Suprapubic skin (tissue), 3 donors: ENCODE data around the gene AGBL1.

Experiments used
- CTCF ChIP-seq, 2 donors: fragments of 200-600 bp in 1 of 2; fragments of 450-650 bp in 1 of 2; sonication (generic) in 1 of 2; IDR thresholded peaks; one replicate each; pipeline ENCODE4 v1.5.1; 2016 to 2019; ENCODE audit warnings: antibody characterized with exemption in 2 of 2, mild to moderate bottlenecking in 1 of 2, moderate library complexity in 1 of 2
- EP300 ChIP-seq: sonication (generic); formaldehyde crosslinking; IDR thresholded peaks from one replicate; pipeline ENCODE4 v1.6.1; 2017; ENCODE audit warnings: antibody characterized with exemption
- POLR2A ChIP-seq, 2 donors: fragments of 450-650 bp; IDR thresholded peaks; one replicate each; pipeline ENCODE4 v1.6.1; 2017; ENCODE audit warnings: antibody characterized with exemption in 2 of 2, mild to moderate bottlenecking in 2 of 2, moderate library complexity in 2 of 2

GRCh38 chr15:86735247-86736040 lies 655.8 kb downstream of the AGBL1 start:
- TF ChIP-seq EP300 = no peak
- no peak for TF ChIP-seq CTCF (IDR thresholded peaks at IDR 0.05)
- no peak for TF ChIP-seq POLR2A (IDR thresholded peaks at IDR 0.05)
